ENCODE measurements around the gene CACNA2D2. TPM values are rescaled to one million over a fixed set of nuclear protein-coding genes. Genes with fewer than 3 reads are reported as not detected.

Gene CACNA2D2
- total and polyA plus RNA-seq, 2 of the 13 experiments (the other 11 are each of a cell fraction or from before 2014, with no cell fraction given) = not detected

DNA sequence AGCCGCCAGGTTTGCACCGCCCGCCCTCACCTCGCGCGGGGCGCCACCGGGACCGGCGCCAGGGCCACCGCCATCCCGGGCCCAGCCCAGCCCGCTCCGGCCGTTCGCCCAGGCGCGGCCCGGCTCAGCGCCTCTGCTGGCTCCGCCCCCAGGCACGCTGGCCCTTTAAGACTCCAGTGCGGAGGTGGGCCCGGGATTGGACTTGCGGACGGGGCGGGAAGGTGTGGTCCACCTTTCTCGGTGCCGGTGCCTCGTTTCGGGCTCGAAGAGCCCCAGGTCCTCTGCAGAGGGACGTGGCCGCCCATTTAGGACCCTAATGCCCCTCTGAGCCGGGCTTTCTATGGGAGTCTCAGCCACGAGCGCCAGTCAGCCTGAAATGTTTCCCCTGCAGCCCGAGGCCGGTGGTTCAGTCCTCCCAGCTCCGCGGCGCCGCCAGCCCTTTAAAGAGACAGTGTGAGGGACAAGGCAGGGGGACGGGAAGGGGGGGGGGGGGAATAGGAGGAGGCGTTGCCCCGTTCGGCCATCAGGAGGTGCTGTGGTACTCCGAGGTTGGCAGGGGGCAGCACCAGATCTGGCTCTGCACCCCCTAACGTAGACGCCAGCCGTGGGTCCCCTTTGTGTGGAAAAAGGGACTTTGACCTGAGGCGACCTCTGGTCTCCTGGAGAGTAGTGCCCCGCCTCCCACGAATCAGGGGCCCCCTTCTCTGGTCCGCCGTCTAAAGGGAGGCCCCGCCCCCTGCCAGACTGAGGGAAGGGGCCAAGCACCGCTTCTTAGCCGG lies 181.9 kb downstream of the CACNA2D2 start (continued):
- TF ChIP-seq NR2F1 (CRISPR knock-in tag; IDR thresholded peaks at IDR 0.05) = peak; percentile 56 to 75; a peak in 3 of 4 replicates
- TF ChIP-seq, protein P1, sequence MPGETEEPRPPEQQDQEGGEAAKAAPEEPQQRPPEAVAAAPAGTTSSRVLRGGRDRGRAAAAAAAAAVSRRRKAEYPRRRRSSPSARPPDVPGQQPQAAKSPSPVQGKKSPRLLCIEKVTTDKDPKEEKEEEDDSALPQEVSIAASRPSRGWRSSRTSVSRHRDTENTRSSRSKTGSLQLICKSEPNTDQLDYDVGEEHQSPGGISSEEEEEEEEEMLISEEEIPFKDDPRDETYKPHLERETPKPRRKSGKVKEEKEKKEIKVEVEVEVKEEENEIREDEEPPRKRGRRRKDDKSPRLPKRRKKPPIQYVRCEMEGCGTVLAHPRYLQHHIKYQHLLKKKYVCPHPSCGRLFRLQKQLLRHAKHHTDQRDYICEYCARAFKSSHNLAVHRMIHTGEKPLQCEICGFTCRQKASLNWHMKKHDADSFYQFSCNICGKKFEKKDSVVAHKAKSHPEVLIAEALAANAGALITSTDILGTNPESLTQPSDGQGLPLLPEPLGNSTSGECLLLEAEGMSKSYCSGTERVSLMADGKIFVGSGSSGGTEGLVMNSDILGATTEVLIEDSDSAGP (CRISPR knock-in tag; IDR thresholded peaks at IDR 0.05; ENCODE audit: borderline replicate concordance) = peak; percentile 99
- no peak for TF ChIP-seq ZBTB42 (CRISPR knock-in tag; IDR thresholded peaks at IDR 0.05)
- TF ChIP-seq KAT2B (IDR thresholded peaks at IDR 0.05; ENCODE audit: borderline replicate concordance, low read depth, low read length) = no peak
- TF ChIP-seq TFAP4 (IDR thresholded peaks at IDR 0.05; ENCODE audit: borderline replicate concordance, low read depth) = 0 out of 2 replicates have a peak, but pooled peaks have one; percentile 15
- TF ChIP-seq, protein P2, sequence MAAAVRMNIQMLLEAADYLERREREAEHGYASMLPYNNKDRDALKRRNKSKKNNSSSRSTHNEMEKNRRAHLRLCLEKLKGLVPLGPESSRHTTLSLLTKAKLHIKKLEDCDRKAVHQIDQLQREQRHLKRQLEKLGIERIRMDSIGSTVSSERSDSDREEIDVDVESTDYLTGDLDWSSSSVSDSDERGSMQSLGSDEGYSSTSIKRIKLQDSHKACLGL (CRISPR knock-in tag; IDR thresholded peaks at IDR 0.05) = 0 out of 2 replicates have a peak, but pooled peaks have one; percentile 8
- TF ChIP-seq SAFB2 (CRISPR knock-in tag; IDR thresholded peaks at IDR 0.05; ENCODE audit: borderline replicate concordance, low read depth) = 0 out of 2 replicates have a peak, but pooled peaks have one; percentile 71
- no peak for TF ChIP-seq TEF (CRISPR knock-in tag; IDR thresholded peaks at IDR 0.05)
- 0 out of 2 replicates have a peak, but pooled peaks have one; percentile 15 for TF ChIP-seq ETV6 (CRISPR knock-in tag; conservative IDR thresholded peaks at IDR 0.05)
- TF ChIP-seq, protein P3, sequence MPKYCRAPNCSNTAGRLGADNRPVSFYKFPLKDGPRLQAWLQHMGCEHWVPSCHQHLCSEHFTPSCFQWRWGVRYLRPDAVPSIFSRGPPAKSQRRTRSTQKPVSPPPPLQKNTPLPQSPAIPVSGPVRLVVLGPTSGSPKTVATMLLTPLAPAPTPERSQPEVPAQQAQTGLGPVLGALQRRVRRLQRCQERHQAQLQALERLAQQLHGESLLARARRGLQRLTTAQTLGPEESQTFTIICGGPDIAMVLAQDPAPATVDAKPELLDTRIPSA (CRISPR knock-in tag; IDR thresholded peaks at IDR 0.05; ENCODE audit: borderline replicate concordance) = no peak
- TF ChIP-seq FOXJ3 (CRISPR knock-in tag; IDR thresholded peaks at IDR 0.05; ENCODE audit: borderline replicate concordance) = peak; percentile 59; the same call in 1 of the 2 replicates
- peak; percentile 63; the same call in 1 of the 2 replicates for TF ChIP-seq RNF2 (conservative IDR thresholded peaks at IDR 0.05; ENCODE audit: low read depth)
- TF ChIP-seq, protein P4, sequence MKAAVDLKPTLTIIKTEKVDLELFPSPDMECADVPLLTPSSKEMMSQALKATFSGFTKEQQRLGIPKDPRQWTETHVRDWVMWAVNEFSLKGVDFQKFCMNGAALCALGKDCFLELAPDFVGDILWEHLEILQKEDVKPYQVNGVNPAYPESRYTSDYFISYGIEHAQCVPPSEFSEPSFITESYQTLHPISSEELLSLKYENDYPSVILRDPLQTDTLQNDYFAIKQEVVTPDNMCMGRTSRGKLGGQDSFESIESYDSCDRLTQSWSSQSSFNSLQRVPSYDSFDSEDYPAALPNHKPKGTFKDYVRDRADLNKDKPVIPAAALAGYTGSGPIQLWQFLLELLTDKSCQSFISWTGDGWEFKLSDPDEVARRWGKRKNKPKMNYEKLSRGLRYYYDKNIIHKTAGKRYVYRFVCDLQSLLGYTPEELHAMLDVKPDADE (CRISPR knock-in tag; IDR thresholded peaks at IDR 0.05) = no peak
- TF ChIP-seq NBN (conservative IDR thresholded peaks at IDR 0.05) = no peak
- TF ChIP-seq, protein P5, sequence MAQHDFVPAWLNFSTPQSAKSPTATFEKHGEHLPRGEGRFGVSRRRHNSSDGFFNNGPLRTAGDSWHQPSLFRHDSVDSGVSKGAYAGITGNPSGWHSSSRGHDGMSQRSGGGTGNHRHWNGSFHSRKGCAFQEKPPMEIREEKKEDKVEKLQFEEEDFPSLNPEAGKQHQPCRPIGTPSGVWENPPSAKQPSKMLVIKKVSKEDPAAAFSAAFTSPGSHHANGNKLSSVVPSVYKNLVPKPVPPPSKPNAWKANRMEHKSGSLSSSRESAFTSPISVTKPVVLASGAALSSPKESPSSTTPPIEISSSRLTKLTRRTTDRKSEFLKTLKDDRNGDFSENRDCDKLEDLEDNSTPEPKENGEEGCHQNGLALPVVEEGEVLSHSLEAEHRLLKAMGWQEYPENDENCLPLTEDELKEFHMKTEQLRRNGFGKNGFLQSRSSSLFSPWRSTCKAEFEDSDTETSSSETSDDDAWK (CRISPR knock-in tag; IDR thresholded peaks at IDR 0.05) = no peak
- no peak for TF ChIP-seq ZNF550 (CRISPR knock-in tag; IDR thresholded peaks at IDR 0.05; ENCODE audit: borderline replicate concordance)
- TF ChIP-seq NCOR1 (IDR thresholded peaks at IDR 0.05; ENCODE audit: borderline replicate concordance, low read length) = peak; percentile 80
- TF ChIP-seq ZNF263 (CRISPR knock-in tag; IDR thresholded peaks at IDR 0.05) = no peak
- no peak for TF ChIP-seq RBM22 (optimal IDR thresholded peaks at IDR 0.05; ENCODE audit: low read length)
- TF ChIP-seq ZKSCAN8 (CRISPR knock-in tag; IDR thresholded peaks at IDR 0.05; ENCODE audit: borderline replicate concordance) = no peak
- TF ChIP-seq ZNF569 (CRISPR knock-in tag; IDR thresholded peaks at IDR 0.05; ENCODE audit: borderline replicate concordance) = no peak
- TF ChIP-seq ZFX (CRISPR knock-in tag; IDR thresholded peaks at IDR 0.05; ENCODE audit: low read depth) = peak; percentile 74

All from HepG2 (cell line).